H1 (cell line): ENCODE measurements around the gene THRB. TPM values are rescaled to one million over a fixed set of nuclear protein-coding genes. Genes with fewer than 3 reads are reported as not detected.

ENCODE experiments used
- CTCF ChIA-PET: fragments of 300-600 bp; sonication (Branson Sonifier 250); formaldehyde crosslinking; loops from one replicate; lab custom pipeline; 2021; ENCODE audit not compliant: partially characterized antibody; lab: Charles Lee
- POLR2A ChIA-PET: fragments of 300-600 bp; sonication (Branson Sonifier 250); formaldehyde crosslinking; loops from one replicate; lab custom pipeline; 2021; ENCODE audit warnings: inconsistent platforms; ENCODE audit not compliant: partially characterized antibody; lab: Charles Lee
- DNase-seq, 2 experiments: peaks; one replicate each; pipeline versions ENCODE4 v3.0.0 to v3.0.0-alpha.2; 2010 to 2022; ENCODE audit warnings: low spot score in 2 of 2, low read depth in 1 of 2, mixed read lengths in 1 of 2
- FAIRE-seq: peaks from 2 replicates; lab custom pipeline; 2011; peaks lifted over from hg19 to GRCh38; lab: Jason Lieb, UNC
- H2AFZ ChIP-seq: 2 replicates; pipeline ENCODE4 v1.8.1; 2012; ENCODE audit warnings: low read length, inconsistent platforms
- H2AK5ac ChIP-seq: 2 replicates; pipeline ENCODE4 v1.6.1; 2013; ENCODE audit warnings: low read depth, low read length
- H2BK120ac ChIP-seq: replicated peaks from 2 replicates; pipeline ENCODE3; 2013; ENCODE audit warnings: low read depth, low read length, inconsistent platforms
- H2BK12ac ChIP-seq: 2 replicates; pipeline ENCODE4 v1.6.1; 2013; ENCODE audit warnings: low read depth, low read length
- H2BK15ac ChIP-seq: 2 replicates; pipeline ENCODE4 v1.6.1; 2013; ENCODE audit warnings: low read length
- H2BK20ac ChIP-seq: 2 replicates; pipeline ENCODE4 v1.6.1; 2013; ENCODE audit warnings: low read length
- H2BK5ac ChIP-seq: 2 replicates; pipeline ENCODE4 v1.6.1; 2013; ENCODE audit warnings: low read depth, low read length
- H3K14ac ChIP-seq: 2 replicates; pipeline ENCODE4 v1.6.1; 2013; ENCODE audit warnings: inconsistent platforms; ENCODE audit not compliant: insufficient read length
- H3K18ac ChIP-seq: 2 replicates; pipeline ENCODE4 v1.6.1; 2013; ENCODE audit warnings: low read length; ENCODE audit errors: extremely low read depth
- H3K23ac ChIP-seq: 2 replicates; pipeline ENCODE4 v1.6.1; 2013; ENCODE audit warnings: inconsistent platforms; ENCODE audit not compliant: insufficient read length
- H3K23me2 ChIP-seq: 2 replicates; pipeline ENCODE4 v1.6.1; 2013; ENCODE audit warnings: low read depth, low read length
- H3K27ac ChIP-seq: 2 replicates; pipeline ENCODE4 v1.6.1; 2011; ENCODE audit warnings: low read depth, low read length, inconsistent platforms
- H3K27me3 ChIP-seq, 4 experiments: replicated peaks in 1 of 4; 1 replicate in 1 of 4; 2 replicates in 3 of 4; pipeline versions ENCODE4 v1.6.1 to v1.8.1; 2011 to 2013; ENCODE audit warnings: low read length in 3 of 4, mild to moderate bottlenecking in 3 of 4, inconsistent platforms in 2 of 4, mixed read lengths in 2 of 4, moderate library complexity in 1 of 4; ENCODE audit not compliant: control insufficient read depth in 3 of 4, insufficient read depth in 3 of 4; ENCODE audit errors: extremely low read depth in 1 of 4
- H3K36me3 ChIP-seq, 4 experiments: 2 replicates each; pipeline versions ENCODE4 v1.6.1 to v1.8.1; 2011 to 2013; ENCODE audit warnings: mild to moderate bottlenecking in 4 of 4, low read length in 3 of 4, moderate library complexity in 2 of 4, control low read depth in 1 of 4, inconsistent platforms in 1 of 4; ENCODE audit not compliant: insufficient read depth in 4 of 4, control insufficient read depth in 2 of 4
- H3K4ac ChIP-seq: replicated peaks from 2 replicates; pipeline ENCODE3; 2013; ENCODE audit warnings: low read length, low read depth, mixed read lengths, inconsistent platforms; ENCODE audit not compliant: insufficient read length
- H3K4me1 ChIP-seq, 4 experiments: replicated peaks in 1 of 4; 1 replicate in 1 of 4; 2 replicates in 3 of 4; pipeline versions ENCODE4 v1.6.1 to v1.8.1; 2011 to 2013; ENCODE audit warnings: low read length in 3 of 4, inconsistent platforms in 2 of 4, mixed read lengths in 1 of 4; ENCODE audit not compliant: insufficient read depth in 4 of 4, control insufficient read depth in 3 of 4
- H3K4me2 ChIP-seq, 2 experiments: 2 replicates each; pipeline versions ENCODE4 v1.6.1 to v1.8.1; 2011 to 2013; ENCODE audit warnings: low read depth in 2 of 2, low read length in 2 of 2, control low read depth in 1 of 2, inconsistent platforms in 1 of 2, mild to moderate bottlenecking in 1 of 2; ENCODE audit not compliant: insufficient read depth in 1 of 2
- H3K4me3 ChIP-seq, 4 experiments: fragments of 200-600, 300-600 bp in 1 of 4; sonication (generic), shearing (Covaris generic), sonication (Bioruptor Twin) in 1 of 4; 2 replicates each; pipeline versions ENCODE4 v1.5.1 to v1.8.1; 2011 to 2016; ENCODE audit warnings: low read length in 4 of 4, low read depth in 3 of 4, control low read depth in 2 of 4, inconsistent platforms in 2 of 4, mild to moderate bottlenecking in 2 of 4, mixed read lengths in 1 of 4, moderate library complexity in 1 of 4; ENCODE audit not compliant: insufficient read depth in 2 of 4; ENCODE audit errors: extremely low read depth in 1 of 4
- H3K56ac ChIP-seq: replicated peaks from 2 replicates; pipeline ENCODE3; 2013; ENCODE audit warnings: low read depth, mild to moderate bottlenecking, mixed read lengths, low read length, inconsistent platforms; ENCODE audit not compliant: insufficient read length
- H3K79me1 ChIP-seq: 2 replicates; pipeline ENCODE4 v1.6.1; 2013; ENCODE audit warnings: low read depth, low read length, control low read depth
- H3K79me2 ChIP-seq, 2 experiments: 2 replicates each; pipeline versions ENCODE4 v1.6.1 to v1.8.1; 2012 to 2013; ENCODE audit warnings: low read length in 2 of 2, mild to moderate bottlenecking in 2 of 2, inconsistent platforms in 1 of 2; ENCODE audit not compliant: insufficient read depth in 2 of 2, control insufficient read depth in 1 of 2
- H3K9ac ChIP-seq, 4 experiments: replicated peaks in 1 of 4; 1 replicate in 1 of 4; 2 replicates in 3 of 4; pipeline versions ENCODE4 v1.6.1 to v1.8.1; 2011 to 2013; ENCODE audit warnings: low read depth in 3 of 4, low read length in 3 of 4, control low read depth in 2 of 4, mild to moderate bottlenecking in 2 of 4, moderate library complexity in 2 of 4, inconsistent platforms in 1 of 4; ENCODE audit errors: extremely low read depth in 1 of 4
- H3K9me3 ChIP-seq, 2 experiments: 2 replicates each; pipeline versions ENCODE4 v1.6.1 to v1.8.1; 2012 to 2013; ENCODE audit warnings: mild to moderate bottlenecking in 2 of 2, moderate library complexity in 2 of 2, control low read depth in 1 of 2, inconsistent platforms in 1 of 2, low read depth in 1 of 2, low read length in 1 of 2, mixed read lengths in 1 of 2; ENCODE audit not compliant: insufficient read depth in 2 of 2
- H4K20me1 ChIP-seq, 2 experiments: replicated peaks in 1 of 2; 2 replicates each; pipeline versions ENCODE3 to v1.8.1; 2011 to 2013; ENCODE audit warnings: inconsistent platforms in 2 of 2, low read length in 2 of 2, mild to moderate bottlenecking in 1 of 2; ENCODE audit not compliant: insufficient read depth in 2 of 2, control insufficient read depth in 1 of 2
- H4K5ac ChIP-seq: 2 replicates; pipeline ENCODE4 v1.6.1; 2013; ENCODE audit warnings: low read length, low read depth, mixed read lengths, inconsistent platforms; ENCODE audit not compliant: insufficient read length
- H4K8ac ChIP-seq: 2 replicates; pipeline ENCODE4 v1.8.0; 2013; ENCODE audit warnings: mild to moderate bottlenecking, moderate library complexity, low read length, inconsistent platforms; ENCODE audit not compliant: insufficient read depth; ENCODE audit errors: extremely low read depth
- H4K91ac ChIP-seq: replicated peaks from 2 replicates; pipeline ENCODE3; 2013; ENCODE audit warnings: low read length, mixed read lengths, inconsistent platforms; ENCODE audit not compliant: insufficient read length
- BCL11A ChIP-seq, 2 experiments: IDR thresholded peaks; one replicate each; pipeline ENCODE4 v1.6.1; 2011; ENCODE audit warnings: low read depth in 2 of 2, low read length in 2 of 2, mild to moderate bottlenecking in 2 of 2
- CHD1 ChIP-seq: IDR thresholded peaks from 2 replicates; pipeline ENCODE4 v1.6.1; 2012; ENCODE audit warnings: low read depth, low read length, improper control_type of control experiment
- EP300 ChIP-seq, 2 experiments: IDR thresholded peaks; 1 replicate in 1 of 2; 2 replicates in 1 of 2; pipeline ENCODE4 v1.6.1; 2011 to 2012; ENCODE audit warnings: low read depth in 2 of 2, low read length in 2 of 2, mild to moderate bottlenecking in 2 of 2, borderline replicate concordance in 1 of 2, inconsistent platforms in 1 of 2, moderate library complexity in 1 of 2
- GTF2F1 ChIP-seq: IDR thresholded peaks from 2 replicates; pipeline ENCODE4 v1.6.1; 2012; ENCODE audit warnings: low read depth, low read length, improper control_type of control experiment, borderline replicate concordance
- JUN ChIP-seq: IDR thresholded peaks from 2 replicates; pipeline ENCODE4 v1.6.1; 2011; ENCODE audit warnings: low read depth, mild to moderate bottlenecking, improper control_type of control experiment, low read length
- KDM1A ChIP-seq: fragments of 200-600, 300-600 bp; sonication (generic); IDR thresholded peaks from 2 replicates; pipeline ENCODE4 v1.7.1; 2016; ENCODE audit warnings: mild to moderate bottlenecking, low read length, borderline replicate concordance
- KDM4A ChIP-seq: IDR thresholded peaks from one replicate; pipeline ENCODE4 v1.7.1; 2012; ENCODE audit warnings: low read depth, mild to moderate bottlenecking, moderate library complexity, low read length, inconsistent platforms; ENCODE audit not compliant: severe bottlenecking
- MAFK ChIP-seq: IDR thresholded peaks from 2 replicates; pipeline ENCODE4 v1.6.1; 2012; ENCODE audit warnings: low read depth, mild to moderate bottlenecking, improper control_type of control experiment, low read length
- RXRA ChIP-seq: IDR thresholded peaks from 2 replicates; pipeline ENCODE4 v1.6.1; 2011; ENCODE audit warnings: low read depth, mild to moderate bottlenecking, low read length, moderate library complexity; ENCODE audit not compliant: insufficient read depth
- SP2 ChIP-seq: IDR thresholded peaks from 2 replicates; pipeline ENCODE4 v1.6.1; 2012; ENCODE audit warnings: mild to moderate bottlenecking, low read length, inconsistent platforms
- TAF7 ChIP-seq: optimal IDR thresholded peaks from 2 replicates; pipeline ENCODE3; 2011; ENCODE audit warnings: low read depth, mild to moderate bottlenecking, inconsistent platforms, low read length, moderate library complexity, borderline replicate concordance
- ZNF274 ChIP-seq: IDR thresholded peaks from 2 replicates; pipeline ENCODE4 v1.7.0; 2012; ENCODE audit warnings: low read length, borderline replicate concordance; ENCODE audit errors: extremely low read depth
- WGBS, 2 experiments: shearing (Covaris generic) in 1 of 2; methylation state at CpG; one replicate each; pipeline versions ENCODE4 v1.1.6 to v1.1.7; 2013 to 2015; ENCODE audit warnings: low lambda C conversion rate in 2 of 2, mixed read lengths in 2 of 2, inconsistent platforms in 1 of 2, low coverage in 1 of 2, missing lambda C conversion rate in 1 of 2; ENCODE audit not compliant: insufficient replicate concordance in 2 of 2, insufficient coverage in 1 of 2, insufficient read length in 1 of 2; ENCODE audit errors: extremely low coverage in 1 of 2, missing lambda C conversion rate in 1 of 2; 5-methylcytosine and 5-hydroxymethylcytosine counted together
- polyA plus RNA-seq, 7 experiments: library from polyadenylated mRNA; depleted of rRNA in 3 of 7; stranded (reverse) in 5 of 7; unstranded in 2 of 7; fragments of >200 nt in 5 of 7; fragments of 200-250 nt in 2 of 7; gene quantifications; 1 replicate in 5 of 7; 2 replicates in 1 of 7; 4 replicates in 1 of 7; pipeline versions ENCODE4 v1.2.1 to v1.2.3, GENCODE V29; 2011 to 2013; ENCODE audit warnings: missing spikeins in 2 of 7, mixed read lengths in 2 of 7
- total RNA-seq: library from RNA; stranded (reverse); fragmentation: NEBNext Ultra II Directional; extraction: Animal tissue kit (Norgen Biotek cat#: 25700); gene quantifications from 2 replicates; pipeline ENCODE4 v1.2.1, GENCODE V29; 2021
- TF ChIP-seq, protein P1 (sequence below): IDR thresholded peaks from 2 replicates; pipeline ENCODE4 v1.6.1; 2012; ENCODE audit warnings: inconsistent platforms

Gene THRB
- total and polyA plus RNA-seq, 2 of the 8 experiments (the other 6 are each of a cell fraction or from before 2014, with no cell fraction given), result 0.98 to 3.9 TPM

- POLR2A ChIA-PET, result no interaction called here
- Histone ChIP-seq H2AFZ (no peak overlapping the region), H3K4me3 (no peak overlapping the region), H3K56ac (no peak overlapping the region), H3K79me1 (no peaks in the 10 kb centered on the region; the same call in 1 of the 2 replicates), H4K5ac (no peak overlapping the region), H2AK5ac (no peak overlapping the region), H3K4me2 (no peak overlapping the region), H3K18ac (no peak overlapping the region), H3K14ac (no peak overlapping the region), H2BK5ac (no peak overlapping the region), H4K8ac (no peak overlapping the region), H2BK20ac (no peak overlapping the region), H4K20me1 (no peaks in the 10 kb centered on the region), H2BK120ac (no peak overlapping the region), H2BK12ac (no peak overlapping the region), H3K4me1 (peaks cover 0 to 6% (median 0%) of the 10 kb centered on the region in 4 experiments; a peak in 2 of 7 replicates), H3K27me3 (no peaks in the 10 kb centered on the region), H3K36me3 (no peaks in the 10 kb centered on the region), H2BK15ac (no peak overlapping the region), H3K9ac (no peak overlapping the region), H3K23ac (no peak overlapping the region), H3K27ac (no peak overlapping the region), H3K4ac (no peak overlapping the region), H3K79me2 (no peaks in the 10 kb centered on the region), H4K91ac (no peak overlapping the region), H3K23me2 (no peaks in the 10 kb centered on the region), H3K9me3 (no peaks in the 10 kb centered on the region)
- no peak for DNase-seq
- no peak for FAIRE-seq
- CTCF ChIA-PET, result no interaction called here
- no peak for TF ChIP-seq JUN
- TF ChIP-seq, protein P1, sequence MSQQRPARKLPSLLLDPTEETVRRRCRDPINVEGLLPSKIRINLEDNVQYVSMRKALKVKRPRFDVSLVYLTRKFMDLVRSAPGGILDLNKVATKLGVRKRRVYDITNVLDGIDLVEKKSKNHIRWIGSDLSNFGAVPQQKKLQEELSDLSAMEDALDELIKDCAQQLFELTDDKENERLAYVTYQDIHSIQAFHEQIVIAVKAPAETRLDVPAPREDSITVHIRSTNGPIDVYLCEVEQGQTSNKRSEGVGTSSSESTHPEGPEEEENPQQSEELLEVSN, result no peak
- no peak for TF ChIP-seq KDM4A
- TF ChIP-seq MAFK, result no peak
- no peak for TF ChIP-seq BCL11A (IDR thresholded peaks at IDR 0.05; ENCODE audit: low read depth in 2 of 2, low read length in 2 of 2)
- TF ChIP-seq CHD1, result no peak
- TF ChIP-seq ZNF274, result no peak
- TF ChIP-seq RXRA, result no peak
- TF ChIP-seq SP2, result no peak
- TF ChIP-seq GTF2F1, result no peak
- no peak for TF ChIP-seq KDM1A
- TF ChIP-seq EP300 (IDR thresholded peaks at IDR 0.05; ENCODE audit: borderline replicate concordance in 1 of 2, low read depth in 2 of 2, low read length in 2 of 2), result no peak
- TF ChIP-seq TAF7, result no peak
- 54% methylated on average over 2 of the region's 2 CpGs; no CpG with 5 or more reads in 1 of the 2 experiments for WGBS, 2 experiments
Measured at GRCh38 chr3:24385012-24385615, 109.5 kb downstream of the THRB start.
